ENCODE results near the gene TIMP2. TPM values are rescaled to one million over a fixed set of nuclear protein-coding genes. Genes with fewer than 3 reads are reported as not detected.

Gene TIMP2
- total and polyA plus RNA-seq, 2 of the 13 experiments (the other 11 are each of a cell fraction or from before 2014, with no cell fraction given), result 3.8 to 8.5 TPM

GRCh38 chr17:78883533-78884131, 41.6 kb downstream of the TIMP2 start (continued):
- TF ChIP-seq ZHX2 (IDR thresholded peaks at IDR 0.05; ENCODE audit: low read depth), result no peak
- no peak for TF ChIP-seq ZHX2 (CRISPR knock-in tag; IDR thresholded peaks at IDR 0.05; ENCODE audit: borderline replicate concordance)
- TF ChIP-seq ZBTB34 (CRISPR knock-in tag; IDR thresholded peaks at IDR 0.05), result no peak
- no peak for TF ChIP-seq ZNF549 (CRISPR knock-in tag; IDR thresholded peaks at IDR 0.05)
- no peak for TF ChIP-seq XBP1 (CRISPR knock-in tag; IDR thresholded peaks at IDR 0.05)
- no peak for TF ChIP-seq ELF4 (CRISPR knock-in tag; IDR thresholded peaks at IDR 0.05; ENCODE audit: borderline replicate concordance)
- TF ChIP-seq ZNF784 (CRISPR knock-in tag; IDR thresholded peaks at IDR 0.05; ENCODE audit: borderline replicate concordance), result no peak
- TF ChIP-seq MXI1 (IDR thresholded peaks at IDR 0.05; ENCODE audit: borderline replicate concordance, low read depth, low read length), result peak; percentile 64; the same call in 1 of the 3 replicates
- TF ChIP-seq BORCS8-MEF2B (CRISPR knock-in tag; IDR thresholded peaks at IDR 0.05), result no peak
- TF ChIP-seq ZNF597 (CRISPR knock-in tag; IDR thresholded peaks at IDR 0.05), result no peak
- TF ChIP-seq ZFP1 (CRISPR knock-in tag; IDR thresholded peaks at IDR 0.05), result no peak
